Lower lobe of right lung (tissue), 2 donors: ENCODE results near the gene PRCP. TPM values are rescaled to one million over a fixed set of nuclear protein-coding genes. Genes with fewer than 3 reads are reported as not detected.

Experiments used
- ATAC-seq, 2 donors: fragments of 200-7000 bp; cut with Tn5 transposase; one replicate each; pipeline ENCODE4 v1.9.1; 2020 to 2022; ENCODE audit warnings: mild to moderate bottlenecking in 2 of 2, moderate library complexity in 2 of 2
- DNase-seq: peaks from one replicate; pipeline ENCODE4 v3.0.0-alpha.2; 2020
- H3K27ac ChIP-seq: fragments of 200-600 bp; one replicate; pipeline ENCODE4 v1.8.0; 2022
- H3K27me3 ChIP-seq: fragments of 200-600 bp; one replicate; pipeline ENCODE4 v1.8.0; 2022; ENCODE audit warnings: low read depth
- H3K36me3 ChIP-seq: fragments of 200-600 bp; one replicate; pipeline ENCODE4 v1.8.0; 2022; ENCODE audit warnings: mild to moderate bottlenecking
- H3K4me1 ChIP-seq: fragments of 200-600 bp; one replicate; pipeline ENCODE4 v1.8.0; 2022
- H3K4me3 ChIP-seq: fragments of 200-600 bp; one replicate; pipeline ENCODE4 v1.8.0; 2022; ENCODE audit warnings: mild to moderate bottlenecking
- H3K9me3 ChIP-seq: fragments of 200-600 bp; one replicate; pipeline ENCODE4 v1.8.0; 2022
- intact Hi-C: fragments of 100-400 bp; cut with DNase I; formaldehyde crosslinking; loops from one replicate; pipeline ENCODE4 v1.11.0; 2022
- total RNA-seq: library from RNA; stranded (reverse); fragmentation: NEBNext Ultra II Directional; extraction: Animal tissue kit (Norgen Biotek cat#: 25700); gene quantifications from one replicate; pipeline ENCODE4 v1.2.1, GENCODE V29; 2021
- TF ChIP-seq, protein P1 (sequence below): fragments of 200-600 bp; IDR thresholded peaks from one replicate; pipeline ENCODE4 v1.8.0; 2022; ENCODE audit warnings: antibody characterized with exemption, mild to moderate bottlenecking
- donor health status: DM: no; HTN: yes; CAD: no; lungs with severe emphysema.

Gene PRCP
- total RNA-seq, 1 donor from 2014 or later: 67.9 TPM

DNA sequence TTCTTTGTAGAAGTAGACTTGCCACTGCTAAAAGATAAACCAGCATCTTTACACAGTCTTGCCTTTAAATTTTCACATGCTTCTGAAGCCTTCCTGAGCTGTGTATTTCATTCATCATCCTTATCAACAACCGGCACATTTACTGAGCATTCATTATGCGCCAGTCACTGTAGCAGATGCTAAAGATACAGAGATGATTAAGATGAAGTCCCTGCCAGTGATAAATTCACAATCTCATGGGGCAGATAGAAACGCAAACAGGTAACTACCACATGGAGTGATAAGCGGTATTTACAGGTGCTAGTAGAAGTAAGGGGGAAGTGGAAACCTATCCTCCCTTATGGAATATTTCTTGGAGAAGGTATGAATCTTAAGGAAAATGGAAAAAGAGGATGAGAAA lies 67.2 kb downstream of the PRCP start:
- DNase-seq (no peak), ATAC-seq (no peak)
- intact Hi-C loops: no loop called here
- no peaks in the 10 kb centered on the region for H3K4me1 ChIP-seq
- TF ChIP-seq, protein P1, sequence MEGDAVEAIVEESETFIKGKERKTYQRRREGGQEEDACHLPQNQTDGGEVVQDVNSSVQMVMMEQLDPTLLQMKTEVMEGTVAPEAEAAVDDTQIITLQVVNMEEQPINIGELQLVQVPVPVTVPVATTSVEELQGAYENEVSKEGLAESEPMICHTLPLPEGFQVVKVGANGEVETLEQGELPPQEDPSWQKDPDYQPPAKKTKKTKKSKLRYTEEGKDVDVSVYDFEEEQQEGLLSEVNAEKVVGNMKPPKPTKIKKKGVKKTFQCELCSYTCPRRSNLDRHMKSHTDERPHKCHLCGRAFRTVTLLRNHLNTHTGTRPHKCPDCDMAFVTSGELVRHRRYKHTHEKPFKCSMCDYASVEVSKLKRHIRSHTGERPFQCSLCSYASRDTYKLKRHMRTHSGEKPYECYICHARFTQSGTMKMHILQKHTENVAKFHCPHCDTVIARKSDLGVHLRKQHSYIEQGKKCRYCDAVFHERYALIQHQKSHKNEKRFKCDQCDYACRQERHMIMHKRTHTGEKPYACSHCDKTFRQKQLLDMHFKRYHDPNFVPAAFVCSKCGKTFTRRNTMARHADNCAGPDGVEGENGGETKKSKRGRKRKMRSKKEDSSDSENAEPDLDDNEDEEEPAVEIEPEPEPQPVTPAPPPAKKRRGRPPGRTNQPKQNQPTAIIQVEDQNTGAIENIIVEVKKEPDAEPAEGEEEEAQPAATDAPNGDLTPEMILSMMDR: no peak
- H3K27me3 ChIP-seq: no peaks in the 10 kb centered on the region
- H3K4me3 ChIP-seq: no peak overlapping the region
- H3K36me3 ChIP-seq: peaks cover 22% of the 10 kb centered on the region
- H3K9me3 ChIP-seq: no peaks in the 10 kb centered on the region
- H3K27ac ChIP-seq: no peak overlapping the region

DNA sequence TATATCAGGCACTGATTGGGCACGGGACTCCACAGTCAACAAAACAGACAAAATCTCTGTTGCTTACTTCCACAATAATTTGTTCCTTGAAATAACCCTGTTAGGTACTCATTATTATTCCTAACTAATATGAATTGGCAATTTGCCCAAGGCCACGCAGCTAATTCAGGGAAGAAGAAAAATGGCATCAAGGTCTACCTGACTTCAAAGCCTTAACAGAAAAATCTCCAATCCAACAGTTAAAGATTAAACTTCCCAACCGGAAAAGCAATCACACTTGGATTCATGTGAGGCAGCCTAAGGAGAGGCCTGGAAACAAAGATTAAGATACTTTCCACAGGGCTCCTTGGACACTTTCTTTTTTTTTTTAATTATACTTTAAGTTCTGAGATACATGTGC lies 68.9 kb downstream of the PRCP start:
- Histone ChIP-seq H3K4me3 (no peak overlapping the region), H3K4me1 (no peaks in the 10 kb centered on the region), H3K27ac (no peak overlapping the region), H3K27me3 (no peaks in the 10 kb centered on the region), H3K9me3 (no peaks in the 10 kb centered on the region), H3K36me3 (peaks cover 6% of the 10 kb centered on the region)
- TF ChIP-seq, protein P1: no peak
- intact Hi-C loops: no loop called here
- ATAC-seq: no peak
- no peak for DNase-seq

DNA sequence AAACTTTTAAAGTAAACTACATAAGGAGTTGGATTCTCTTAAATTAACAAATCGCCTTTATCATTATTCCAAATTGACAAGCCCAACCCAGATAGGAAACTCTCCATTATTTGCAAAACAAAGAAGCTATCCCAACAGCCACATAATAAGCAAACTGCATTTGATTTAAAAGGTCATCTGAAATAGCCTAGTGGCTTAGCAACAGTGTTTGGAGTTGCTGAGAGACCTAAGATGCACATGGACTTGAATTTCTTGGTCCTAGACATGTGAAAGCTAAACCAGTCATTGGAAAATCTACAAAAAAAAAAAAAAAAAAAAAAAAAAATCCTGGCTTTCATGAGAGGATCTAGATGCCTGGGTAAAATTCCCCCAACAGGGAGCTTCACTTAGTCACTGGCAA lies 69.5 kb downstream of the PRCP start:
- Histone ChIP-seq H3K27ac (no peak overlapping the region), H3K4me1 (no peaks in the 10 kb centered on the region), H3K27me3 (no peaks in the 10 kb centered on the region), H3K36me3 (peaks cover 3% of the 10 kb centered on the region), H3K9me3 (no peaks in the 10 kb centered on the region), H3K4me3 (no peak overlapping the region)
- intact Hi-C loops: no loop called here
- TF ChIP-seq, protein P1: no peak
- no peak for ATAC-seq
- DNase-seq: no peak

DNA sequence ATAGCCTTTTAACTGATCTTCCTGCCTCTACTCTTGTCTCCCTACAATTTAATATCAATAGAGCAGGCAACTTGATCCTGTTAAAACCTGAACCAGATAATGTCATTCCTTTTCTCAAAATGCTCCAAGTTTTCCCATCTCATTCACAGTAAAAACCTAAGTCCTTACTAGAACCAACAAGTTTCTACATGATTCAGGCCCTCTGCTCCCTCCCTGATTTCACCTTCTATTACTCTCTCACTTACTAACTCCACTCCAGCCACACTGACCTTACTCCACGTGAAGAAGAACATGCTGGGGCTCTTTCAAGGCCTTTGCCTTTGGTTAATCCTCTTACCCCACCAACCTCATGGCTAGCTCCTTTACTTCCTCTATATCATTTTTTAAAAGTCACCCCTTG lies 71.1 kb downstream of the PRCP start:
- no peak for ATAC-seq
- Histone ChIP-seq H3K27me3 (no peaks in the 10 kb centered on the region), H3K4me3 (no peak overlapping the region), H3K27ac (no peak overlapping the region), H3K9me3 (no peaks in the 10 kb centered on the region), H3K4me1 (no peaks in the 10 kb centered on the region), H3K36me3 (no peaks in the 10 kb centered on the region)
- DNase-seq: no peak
- intact Hi-C loops: no loop called here
- TF ChIP-seq, protein P1: no peak

DNA sequence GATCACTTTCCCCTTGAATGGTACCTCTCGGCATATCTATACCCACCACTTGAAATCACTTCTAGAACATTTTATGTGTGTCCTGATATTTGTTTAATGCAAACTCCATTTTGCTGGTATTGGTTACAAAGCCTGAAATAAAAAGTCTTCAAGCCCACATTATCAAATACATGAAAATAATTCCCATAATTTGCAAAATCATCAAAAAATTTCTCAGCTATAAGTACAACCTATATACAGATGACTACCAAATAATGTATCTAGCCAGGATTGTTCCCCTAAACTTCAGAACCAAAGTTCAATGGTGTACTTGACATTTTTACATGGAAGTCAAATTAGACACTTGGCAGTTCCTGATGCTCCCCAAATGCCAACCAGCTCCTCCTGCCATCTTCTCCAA lies 71.8 kb downstream of the PRCP start:
- H3K4me1 ChIP-seq: no peaks in the 10 kb centered on the region
- H3K27ac ChIP-seq: no peak overlapping the region
- no peaks in the 10 kb centered on the region for H3K9me3 ChIP-seq
- TF ChIP-seq, protein P1: no peak
- no peaks in the 10 kb centered on the region for H3K36me3 ChIP-seq
- no peaks in the 10 kb centered on the region for H3K27me3 ChIP-seq
- DNase-seq: no peak
- H3K4me3 ChIP-seq: no peak overlapping the region
- ATAC-seq: no peak
- intact Hi-C loops: no loop called here

DNA sequence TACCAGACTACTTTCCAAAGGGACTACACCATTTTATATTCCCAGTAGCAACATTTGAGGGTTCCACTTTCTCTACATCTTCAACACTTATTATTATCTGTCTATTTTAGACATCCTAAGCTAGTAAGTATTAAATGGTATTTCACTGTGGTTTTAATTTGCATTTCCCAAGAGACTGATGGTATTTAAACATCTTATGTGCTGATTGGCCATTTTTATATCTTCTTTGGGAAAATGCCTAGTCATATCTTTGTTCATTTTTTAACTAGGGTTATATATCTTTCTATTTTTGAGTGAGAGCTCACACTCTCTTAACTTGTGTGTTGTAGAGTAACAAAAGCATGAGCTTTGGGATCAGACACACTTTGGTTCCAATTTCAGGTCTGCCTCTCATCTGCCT lies 73.7 kb downstream of the PRCP start:
- Histone ChIP-seq H3K36me3 (no peaks in the 10 kb centered on the region), H3K4me3 (no peak overlapping the region), H3K4me1 (no peaks in the 10 kb centered on the region), H3K27ac (no peak overlapping the region), H3K9me3 (no peaks in the 10 kb centered on the region), H3K27me3 (no peaks in the 10 kb centered on the region)
- ATAC-seq (no peak), DNase-seq (no peak)
- intact Hi-C loops: no loop called here
- TF ChIP-seq, protein P1: no peak
